ENCODE data around the gene C16orf92.
A peak's percentile ranks its signal among the peaks of the same experiment; 100 is the strongest.

Gene C16orf92

GRCh38 chr16:30060836-30061554 lies 38.0 kb downstream of the C16orf92 start:
- DNase-seq (no peak), ATAC-seq (no peak)

GRCh38 chr16:30063278-30063892 lies 40.4 kb downstream of the C16orf92 start:
- DNase-seq = no peak
- ATAC-seq = no peak

GRCh38 chr16:30063893-30064728 lies 41.1 kb downstream of the C16orf92 start:
- ATAC-seq (peak; percentile 32), DNase-seq (peak; percentile 78)

- DNase-seq = no peak
- no peak for ATAC-seq
Measured at GRCh38 chr16:30064729-30065101, 41.7 kb downstream of the C16orf92 start.

GRCh38 chr16:30065102-30065942 lies 42.3 kb downstream of the C16orf92 start, which contains the start of gene ALDOA:
ALDOA (plus strand) TSS chr16:30065760; CDS start chr16:30066898, 1,138 bp downstream.
- DNase-seq (peak; percentile 99), ATAC-seq (peak; percentile 89)

- ATAC-seq = no peak
- DNase-seq = peak; percentile 54
Measured at GRCh38 chr16:30065943-30066760, 43.2 kb downstream of the C16orf92 start.

- no peak for ATAC-seq
- no peak for DNase-seq
Measured at GRCh38 chr16:30066761-30067583, 44.0 kb downstream of the C16orf92 start.

- ATAC-seq = no peak
- no peak for DNase-seq
Measured at GRCh38 chr16:30067584-30067916, 44.6 kb downstream of the C16orf92 start.

- ATAC-seq = no peak
- no peak for DNase-seq
Measured at GRCh38 chr16:30068333-30068732, 45.3 kb downstream of the C16orf92 start.

GRCh38 chr16:30068750-30069610 lies 46.0 kb downstream of the C16orf92 start:
- DNase-seq (peak; percentile 60), ATAC-seq (no peak)

- ATAC-seq (no peak), DNase-seq (no peak)
Measured at GRCh38 chr16:30069611-30070462, 46.8 kb downstream of the C16orf92 start.

- no peak for ATAC-seq
- no peak for DNase-seq
Measured at GRCh38 chr16:30070490-30070889, 47.5 kb downstream of the C16orf92 start.

All from stimulated activated naive CD8-positive, alpha-beta T cell treated with anti-CD3 and anti-CD28 coated beads, Interleukin-15, Interleukin-2, amounts not matched to agents 100 U/mL and 50 U/mL, for 24 hours (primary cell).